22Rv1 (cell line): ENCODE measurements around the gene EFNB3.

Source experiments
- ZFX ChIP-seq: fragments of 450-650 bp; IDR thresholded peaks from 2 replicates; pipeline ENCODE4 v1.6.1; 2017; ENCODE audit warnings: antibody characterized with exemption, borderline replicate concordance
- TF ChIP-seq, protein P1 (sequence below): fragments of 450-650 bp; IDR thresholded peaks from 2 replicates; pipeline ENCODE4 v1.5.1; 2017; ENCODE audit warnings: mild to moderate bottlenecking

DNA sequence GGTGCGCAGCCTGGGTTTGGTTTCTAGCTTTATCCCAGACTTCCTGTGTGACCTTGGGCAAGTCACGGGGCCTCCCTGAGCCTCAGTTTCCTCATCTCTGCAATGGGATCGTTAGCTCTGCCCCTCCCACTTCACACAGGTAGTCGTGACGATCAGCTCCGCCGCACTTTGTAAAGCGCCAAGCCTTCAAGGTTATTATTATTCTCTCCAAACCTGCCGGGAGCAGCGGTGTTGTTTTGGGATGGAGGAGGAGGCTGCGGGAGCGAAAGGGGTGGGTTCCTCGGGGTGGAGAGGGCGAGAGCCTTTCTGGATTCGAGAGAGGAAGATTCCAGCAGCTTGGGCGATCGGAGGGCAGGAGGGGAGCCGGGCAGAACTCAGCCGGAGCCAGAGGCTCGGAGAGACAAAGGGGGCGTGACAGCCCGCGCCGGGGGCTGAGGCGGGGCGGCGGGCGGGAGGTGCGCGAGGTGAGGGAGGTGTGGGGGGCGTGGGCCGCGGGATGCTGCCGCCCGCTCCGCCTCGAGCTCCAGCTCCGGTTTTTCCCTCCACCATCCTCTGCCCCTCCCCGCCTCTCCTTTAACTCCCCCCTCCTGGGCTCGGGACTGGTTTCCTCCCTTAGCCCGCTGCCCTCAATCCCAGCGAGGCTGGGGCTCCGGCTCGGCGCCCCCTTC is at the start of gene EFNB3:
- TF ChIP-seq, protein P1, sequence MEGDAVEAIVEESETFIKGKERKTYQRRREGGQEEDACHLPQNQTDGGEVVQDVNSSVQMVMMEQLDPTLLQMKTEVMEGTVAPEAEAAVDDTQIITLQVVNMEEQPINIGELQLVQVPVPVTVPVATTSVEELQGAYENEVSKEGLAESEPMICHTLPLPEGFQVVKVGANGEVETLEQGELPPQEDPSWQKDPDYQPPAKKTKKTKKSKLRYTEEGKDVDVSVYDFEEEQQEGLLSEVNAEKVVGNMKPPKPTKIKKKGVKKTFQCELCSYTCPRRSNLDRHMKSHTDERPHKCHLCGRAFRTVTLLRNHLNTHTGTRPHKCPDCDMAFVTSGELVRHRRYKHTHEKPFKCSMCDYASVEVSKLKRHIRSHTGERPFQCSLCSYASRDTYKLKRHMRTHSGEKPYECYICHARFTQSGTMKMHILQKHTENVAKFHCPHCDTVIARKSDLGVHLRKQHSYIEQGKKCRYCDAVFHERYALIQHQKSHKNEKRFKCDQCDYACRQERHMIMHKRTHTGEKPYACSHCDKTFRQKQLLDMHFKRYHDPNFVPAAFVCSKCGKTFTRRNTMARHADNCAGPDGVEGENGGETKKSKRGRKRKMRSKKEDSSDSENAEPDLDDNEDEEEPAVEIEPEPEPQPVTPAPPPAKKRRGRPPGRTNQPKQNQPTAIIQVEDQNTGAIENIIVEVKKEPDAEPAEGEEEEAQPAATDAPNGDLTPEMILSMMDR, result no peak
- TF ChIP-seq ZFX, result no peak
